Vagina (tissue), 2 donors: ENCODE results near the gene TSPAN9.

Experiments
- CTCF ChIP-seq, 3 experiments: fragments of 450-650 bp in 2 of 3; fragments of 200-600 bp in 1 of 3; sonication (generic) in 1 of 3; IDR thresholded peaks; one replicate each; pipeline ENCODE4 v1.5.1; 2017 to 2019; ENCODE audit warnings: antibody characterized with exemption in 3 of 3, mild to moderate bottlenecking in 2 of 3, moderate library complexity in 2 of 3
- POLR2A ChIP-seq, 2 donors: fragments of 450-650 bp; IDR thresholded peaks; one replicate each; pipeline ENCODE4 v1.6.1; 2017; ENCODE audit warnings: antibody characterized with exemption in 2 of 2, mild to moderate bottlenecking in 2 of 2, moderate library complexity in 2 of 2

GRCh38 chr12:3241621-3242020, 164.4 kb downstream of the TSPAN9 start:
- TF ChIP-seq POLR2A (IDR thresholded peaks at IDR 0.05) (no peak), CTCF (IDR thresholded peaks at IDR 0.05) (no peak)
